Colon (tissue), 2 donors: Measurements from ENCODE around the gene IGIP.

ENCODE experiments used
- FAIRE-seq: peaks from 2 replicates; lab custom pipeline; 2012; peaks lifted over from hg19 to GRCh38; lab: Jason Lieb, UNC
- donor health status: control.
- donor health status: control.

The IGIP gene

GRCh38 chr5:140111859-140112551 is 13.7 kb upstream of the IGIP start:
- FAIRE-seq: no peak

GRCh38 chr5:140112685-140113179 is 13.0 kb upstream of the IGIP start:
- FAIRE-seq: no peak

- no peak for FAIRE-seq
Observed at GRCh38 chr5:140113180-140113698, 12.5 kb upstream of the IGIP start.

GRCh38 chr5:140113699-140114263 is 12.0 kb upstream of the IGIP start, which contains the start of gene PURA:
TSS of gene PURA (plus strand) at chr5:140114109. CDS start at chr5:140114182, 73 bp downstream.
- no peak for FAIRE-seq

- FAIRE-seq: no peak
Observed at GRCh38 chr5:140114341-140115185, 11.2 kb upstream of the IGIP start.

- FAIRE-seq: no peak
Observed at GRCh38 chr5:140115186-140115500, 10.6 kb upstream of the IGIP start.

- FAIRE-seq: no peak
Observed at GRCh38 chr5:140116716-140117115, 9.0 kb upstream of the IGIP start.

- no peak for FAIRE-seq
Observed at GRCh38 chr5:140117523-140117922, 8.2 kb upstream of the IGIP start.

- FAIRE-seq: no peak
Observed at GRCh38 chr5:140118302-140118936, 7.3 kb upstream of the IGIP start.

- no peak for FAIRE-seq
Observed at GRCh38 chr5:140126315-140127012, 727 bp downstream of the IGIP start.

GRCh38 chr5:140128376-140128775 is 2.6 kb downstream of the IGIP start:
- FAIRE-seq: no peak

- no peak for FAIRE-seq
Observed at GRCh38 chr5:140130949-140131733, 5.4 kb downstream of the IGIP start.

GRCh38 chr5:140131967-140132409 is 6.3 kb downstream of the IGIP start:
- no peak for FAIRE-seq

- FAIRE-seq: no peak
Observed at GRCh38 chr5:140133514-140134167, 7.9 kb downstream of the IGIP start.

GRCh38 chr5:140134277-140134935 is 8.7 kb downstream of the IGIP start:
- FAIRE-seq: no peak

- FAIRE-seq: no peak
Observed at GRCh38 chr5:140135127-140135526, 9.4 kb downstream of the IGIP start.

GRCh38 chr5:140136624-140137023 is 10.9 kb downstream of the IGIP start:
- no peak for FAIRE-seq

- FAIRE-seq: no peak
Observed at GRCh38 chr5:140140435-140140834, 14.7 kb downstream of the IGIP start.

- no peak for FAIRE-seq
Observed at GRCh38 chr5:140141241-140141640, 15.5 kb downstream of the IGIP start.

- no peak for FAIRE-seq
Observed at GRCh38 chr5:140142246-140142645, 16.5 kb downstream of the IGIP start.
